H1 (cell line): ENCODE measurements around the gene P2RX2.

Experiments
- BRCA1 ChIP-seq: IDR thresholded peaks from 2 replicates; pipeline ENCODE4 v1.6.1; 2012; ENCODE audit warnings: low read depth, low read length, improper control_type of control experiment
- CTCF ChIP-seq, 3 experiments: IDR thresholded peaks; 1 replicate in 2 of 3; 2 replicates in 1 of 3; pipeline versions ENCODE4 v1.5.1 to v1.6.1; 2011; ENCODE audit warnings: low read length in 3 of 3, mild to moderate bottlenecking in 3 of 3, inconsistent platforms in 2 of 3, low read depth in 1 of 3, moderate library complexity in 1 of 3; ENCODE audit not compliant: insufficient read depth in 1 of 3; ENCODE audit errors: control extremely low read depth in 1 of 3
- EP300 ChIP-seq, 2 experiments: IDR thresholded peaks; 1 replicate in 1 of 2; 2 replicates in 1 of 2; pipeline ENCODE4 v1.6.1; 2011 to 2012; ENCODE audit warnings: low read depth in 2 of 2, low read length in 2 of 2, mild to moderate bottlenecking in 2 of 2, borderline replicate concordance in 1 of 2, inconsistent platforms in 1 of 2, moderate library complexity in 1 of 2
- KDM1A ChIP-seq: fragments of 200-600, 300-600 bp; sonication (generic); IDR thresholded peaks from 2 replicates; pipeline ENCODE4 v1.7.1; 2016; ENCODE audit warnings: mild to moderate bottlenecking, low read length, borderline replicate concordance
- NRF1 ChIP-seq: IDR thresholded peaks from 2 replicates; pipeline ENCODE4 v1.6.1; 2011; ENCODE audit warnings: mild to moderate bottlenecking, low read depth, low read length, improper control_type of control experiment
- POLR2A ChIP-seq, 2 experiments: IDR thresholded peaks; 1 replicate in 1 of 2; 2 replicates in 1 of 2; pipeline ENCODE4 v1.6.1; 2011; ENCODE audit warnings: low read depth in 2 of 2, low read length in 2 of 2, mild to moderate bottlenecking in 2 of 2; ENCODE audit errors: control extremely low read depth in 1 of 2
- RXRA ChIP-seq: IDR thresholded peaks from 2 replicates; pipeline ENCODE4 v1.6.1; 2011; ENCODE audit warnings: low read depth, mild to moderate bottlenecking, low read length, moderate library complexity; ENCODE audit not compliant: insufficient read depth
- SIN3A ChIP-seq, 2 experiments: IDR thresholded peaks in 1 of 2; conservative IDR thresholded peaks in 1 of 2; 2 replicates each; pipeline ENCODE4 v1.6.1; 2011 to 2012; ENCODE audit warnings: low read length in 2 of 2, improper control_type of control experiment in 1 of 2, low read depth in 1 of 2, mild to moderate bottlenecking in 1 of 2
- SP4 ChIP-seq: IDR thresholded peaks from 2 replicates; pipeline ENCODE4 v1.6.1; 2012; ENCODE audit warnings: low read length, inconsistent platforms

- no peak for TF ChIP-seq EP300 (IDR thresholded peaks at IDR 0.05; ENCODE audit: borderline replicate concordance in 1 of 2, low read depth in 2 of 2, low read length in 2 of 2)
- no peak for TF ChIP-seq POLR2A (IDR thresholded peaks at IDR 0.05; ENCODE audit: control extremely low read depth in 1 of 2, low read depth in 2 of 2, low read length in 2 of 2)
- no peak for TF ChIP-seq CTCF (IDR thresholded peaks at IDR 0.05; ENCODE audit: control extremely low read depth in 1 of 3, insufficient read depth in 1 of 3, low read depth in 1 of 3, low read length in 3 of 3)
- no peak for TF ChIP-seq BRCA1
- TF ChIP-seq SIN3A (conservative IDR thresholded peaks at IDR 0.05 in 1 of 2, IDR thresholded peaks at IDR 0.05 in 1 of 2; ENCODE audit: low read depth in 1 of 2, low read length in 2 of 2), result no peak
- no peak for TF ChIP-seq RXRA
- no peak for TF ChIP-seq SP4
- no peak for TF ChIP-seq NRF1
- no peak for TF ChIP-seq KDM1A
These were observed 41.5 kb downstream of the P2RX2 start for GRCh38 chr12:132660052-132660451.
